Measurements from ENCODE around the gene ANAPC7.
"Not testable (repeated sequence)": the region's sequence is repeated elsewhere in the genome, so short reads cannot be mapped to it uniquely, and the experiment has no call there.

Gene ANAPC7, protein sequence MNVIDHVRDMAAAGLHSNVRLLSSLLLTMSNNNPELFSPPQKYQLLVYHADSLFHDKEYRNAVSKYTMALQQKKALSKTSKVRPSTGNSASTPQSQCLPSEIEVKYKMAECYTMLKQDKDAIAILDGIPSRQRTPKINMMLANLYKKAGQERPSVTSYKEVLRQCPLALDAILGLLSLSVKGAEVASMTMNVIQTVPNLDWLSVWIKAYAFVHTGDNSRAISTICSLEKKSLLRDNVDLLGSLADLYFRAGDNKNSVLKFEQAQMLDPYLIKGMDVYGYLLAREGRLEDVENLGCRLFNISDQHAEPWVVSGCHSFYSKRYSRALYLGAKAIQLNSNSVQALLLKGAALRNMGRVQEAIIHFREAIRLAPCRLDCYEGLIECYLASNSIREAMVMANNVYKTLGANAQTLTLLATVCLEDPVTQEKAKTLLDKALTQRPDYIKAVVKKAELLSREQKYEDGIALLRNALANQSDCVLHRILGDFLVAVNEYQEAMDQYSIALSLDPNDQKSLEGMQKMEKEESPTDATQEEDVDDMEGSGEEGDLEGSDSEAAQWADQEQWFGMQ

GRCh38 chr12:110403146-110403975, at the start of gene ANAPC7:
ANAPC7 (minus strand) TSS chr12:110403708; CDS start chr12:110403627, 81 bp downstream.
- peak; percentile 91 to 92 for DNase-seq

- DNase-seq: no peak
Measured at GRCh38 chr12:110451263-110451662, 47.8 kb upstream of the ANAPC7 start.

DNA sequence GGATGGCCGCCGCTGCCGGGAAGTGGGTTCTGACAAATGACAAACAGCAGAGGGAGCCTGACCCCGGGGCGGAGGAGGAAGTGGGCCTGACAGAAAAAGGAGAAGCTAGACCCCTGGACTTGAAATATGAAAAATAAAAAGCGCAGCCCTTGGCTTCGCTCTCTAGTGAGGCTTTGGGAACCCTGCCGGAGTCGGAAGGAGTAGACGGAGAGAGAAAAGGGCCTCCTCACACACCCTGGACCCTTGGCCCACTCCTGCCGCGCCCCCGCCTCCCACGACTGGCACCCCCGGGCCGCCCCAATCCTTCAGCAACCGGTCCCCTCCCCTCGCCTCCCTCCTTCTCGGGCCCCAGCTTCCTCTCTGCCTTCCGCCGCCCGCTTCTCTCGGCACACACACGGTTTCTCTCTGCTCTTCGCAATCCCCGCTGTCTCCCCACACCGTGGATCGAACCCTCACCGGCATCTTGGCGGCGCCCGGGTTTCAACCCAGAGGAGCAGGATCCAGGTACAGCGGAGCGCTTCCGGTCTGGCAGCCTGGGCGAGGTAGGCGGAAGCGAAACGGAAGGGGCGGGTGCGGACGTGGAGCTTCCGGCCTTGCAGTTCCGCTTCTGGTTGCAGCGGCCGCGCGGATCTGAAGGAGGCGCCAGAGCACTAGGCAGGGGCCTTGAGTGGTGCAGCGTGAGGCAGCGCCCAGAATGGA, 46.4 kb upstream of the ANAPC7 start, which contains the start of gene ARPC3:
Gene ARPC3, minus strand, starts transcription at position 539 of the 699 bp plus-strand sequence. Its CDS starts 77 bp downstream, at position 462.
- peak; percentile 82 to 93 for DNase-seq

GRCh38 chr12:110444455-110444854, 40.9 kb upstream of the ANAPC7 start:
- DNase-seq: no peak

- DNase-seq: no peak
Measured at GRCh38 chr12:110436231-110436630, 32.7 kb upstream of the ANAPC7 start.

DNA sequence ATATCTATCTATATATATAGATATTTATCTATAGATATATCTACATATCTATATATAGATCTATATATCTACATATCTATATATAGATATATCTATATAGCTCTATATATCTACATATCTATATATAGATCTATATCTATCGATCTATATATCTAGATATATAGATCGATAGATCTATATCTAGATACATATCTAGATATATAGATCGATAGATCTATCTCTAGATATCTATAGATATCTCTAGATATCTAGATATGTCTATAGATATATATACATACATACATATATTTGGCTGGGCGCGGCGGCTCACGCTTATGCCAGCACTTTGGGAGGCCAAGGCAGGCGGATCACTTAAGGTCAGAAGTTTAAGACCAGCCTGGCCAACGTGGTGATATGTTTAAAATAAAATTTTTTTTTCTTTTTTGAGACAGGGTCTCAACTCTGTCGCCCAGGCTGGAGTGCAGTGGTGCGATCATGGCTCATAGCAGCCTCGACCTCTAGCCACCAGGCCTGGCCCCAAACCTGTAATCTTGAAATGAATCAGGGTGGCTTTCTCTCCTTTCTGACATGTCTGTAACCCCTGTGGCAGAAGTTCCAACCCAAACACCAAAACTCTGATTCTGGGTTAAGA, 28.6 kb upstream of the ANAPC7 start:
- DNase-seq: no peak

GRCh38 chr12:110429676-110430075, 26.2 kb upstream of the ANAPC7 start:
- not testable (repeated sequence) for DNase-seq

DNA sequence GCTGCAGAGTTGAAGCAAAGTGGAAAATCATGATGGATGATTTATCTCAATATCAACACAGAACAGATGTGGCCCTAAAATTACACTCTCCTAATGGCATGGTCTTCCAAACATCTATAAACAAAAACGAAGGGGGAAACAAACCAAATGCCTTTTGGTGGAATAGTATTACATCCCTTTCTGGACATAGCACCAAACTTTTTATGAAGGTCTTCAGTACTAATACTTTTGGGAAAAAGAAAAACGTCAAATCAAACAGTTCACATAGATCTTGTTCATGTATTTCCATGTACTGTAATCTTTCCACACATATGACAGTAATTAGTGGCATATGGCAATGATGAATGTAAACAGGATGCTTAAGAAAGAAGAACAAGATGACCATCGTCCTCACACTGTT, 22.9 kb upstream of the ANAPC7 start:
- no peak for DNase-seq

GRCh38 chr12:110424237-110424636, 20.7 kb upstream of the ANAPC7 start:
- no peak for DNase-seq

- no peak for DNase-seq
Measured at GRCh38 chr12:110421701-110422100, 18.2 kb upstream of the ANAPC7 start.

- DNase-seq: no peak
Measured at GRCh38 chr12:110421159-110421661, 17.7 kb upstream of the ANAPC7 start.

- DNase-seq: not testable (repeated sequence)
Measured at GRCh38 chr12:110420644-110421043, 17.1 kb upstream of the ANAPC7 start.

DNA sequence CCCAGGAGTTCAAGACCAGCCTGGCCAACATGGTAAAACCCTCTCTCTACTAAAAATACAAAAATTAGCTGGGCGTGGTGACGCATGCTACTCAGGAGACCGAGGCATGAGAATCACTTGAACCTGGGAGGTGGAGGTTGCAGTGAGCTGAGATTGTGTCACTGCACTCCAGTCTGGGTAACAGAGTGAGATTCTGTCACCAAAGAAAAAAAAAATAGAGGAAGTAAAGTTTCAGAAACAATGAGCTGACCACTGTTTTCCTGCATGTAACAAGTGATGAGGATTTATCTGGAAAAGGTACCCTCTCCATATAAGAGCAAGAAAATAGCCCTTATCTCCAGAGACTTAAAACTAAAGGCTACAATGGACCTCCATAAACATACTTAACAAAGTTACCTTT, 13.6 kb upstream of the ANAPC7 start:
- DNase-seq: not testable (repeated sequence)

DNA sequence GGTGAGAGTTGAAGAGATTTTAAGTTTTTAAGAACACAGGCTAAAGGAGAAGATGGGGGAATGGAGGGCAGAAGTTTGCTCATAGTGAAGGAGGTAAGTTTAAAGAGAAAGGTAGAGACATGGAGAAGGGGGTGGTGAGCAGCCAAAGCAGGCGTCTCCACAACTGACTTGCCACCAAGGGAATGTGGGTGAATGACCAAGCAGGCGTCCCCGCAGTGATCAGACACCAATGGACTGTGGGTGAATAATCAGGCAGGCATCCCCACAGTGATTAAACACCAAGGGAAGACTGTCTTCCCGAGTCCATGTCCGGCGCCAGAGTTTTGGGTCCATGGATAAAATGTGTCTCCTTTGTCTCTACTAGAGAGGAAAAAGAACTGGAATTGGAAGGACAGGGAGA, 6.6 kb upstream of the ANAPC7 start:
- not testable (repeated sequence) for DNase-seq

DNA sequence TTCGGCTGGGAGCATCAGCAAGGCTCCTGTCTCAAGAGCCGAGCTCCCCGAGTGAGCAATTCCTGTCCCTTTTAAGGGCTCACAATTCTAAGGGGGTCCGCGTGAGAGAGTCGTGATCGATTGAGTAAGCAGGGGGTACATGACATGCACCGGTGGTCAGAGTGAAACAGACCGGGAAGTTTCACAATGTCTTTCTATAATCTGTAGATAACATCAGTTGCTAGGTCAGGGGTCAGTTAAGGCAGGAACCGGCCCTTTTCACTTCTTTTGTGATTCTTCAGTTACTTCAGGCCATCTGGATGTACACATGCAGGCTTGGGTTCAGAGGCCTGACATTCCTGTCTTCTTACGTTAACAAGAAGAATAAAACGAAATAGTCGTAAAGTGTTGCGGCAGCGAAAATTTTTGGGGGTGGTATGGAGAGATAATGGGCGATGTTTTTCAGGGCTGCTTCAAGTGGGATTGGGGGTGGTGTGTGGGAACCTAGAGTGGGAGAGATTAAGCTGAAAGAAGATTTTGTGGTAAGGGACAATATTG, 1.7 kb upstream of the ANAPC7 start:
- DNase-seq: not testable (repeated sequence)

DNA sequence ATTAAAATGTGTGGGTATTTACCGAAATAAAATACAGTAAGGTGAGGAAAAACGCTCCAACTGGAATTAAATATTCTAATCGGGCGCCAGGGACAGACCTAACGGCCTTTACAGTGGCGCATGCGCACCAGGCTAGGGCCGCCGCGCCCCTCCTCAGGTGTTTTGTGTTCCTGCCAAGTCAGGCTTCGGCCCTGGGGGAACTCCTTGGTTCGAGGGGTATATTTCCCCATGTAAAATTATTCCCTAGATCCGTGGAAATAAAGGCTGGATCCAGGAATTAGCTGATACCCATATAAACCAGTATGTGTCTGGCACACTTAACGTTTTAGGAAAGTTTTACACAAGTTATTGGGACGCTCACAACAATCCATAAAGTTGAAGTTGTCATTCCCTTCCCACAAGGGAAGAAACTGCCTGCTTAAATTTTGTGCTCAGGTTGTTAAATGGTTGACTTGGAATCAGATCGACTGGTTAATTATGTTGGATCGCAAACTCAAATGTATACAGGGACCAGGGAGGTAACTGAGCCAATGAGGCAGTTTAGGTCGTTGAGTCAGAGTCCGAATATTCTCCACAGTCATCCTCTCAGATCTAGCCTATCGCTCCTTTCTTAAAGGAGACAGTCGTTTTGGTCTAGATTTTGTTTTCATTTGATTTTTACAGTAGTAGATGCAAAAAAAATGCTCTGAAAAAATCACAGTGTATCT, 621 bp upstream of the ANAPC7 start:
- DNase-seq: peak; percentile 76 to 92

DNA sequence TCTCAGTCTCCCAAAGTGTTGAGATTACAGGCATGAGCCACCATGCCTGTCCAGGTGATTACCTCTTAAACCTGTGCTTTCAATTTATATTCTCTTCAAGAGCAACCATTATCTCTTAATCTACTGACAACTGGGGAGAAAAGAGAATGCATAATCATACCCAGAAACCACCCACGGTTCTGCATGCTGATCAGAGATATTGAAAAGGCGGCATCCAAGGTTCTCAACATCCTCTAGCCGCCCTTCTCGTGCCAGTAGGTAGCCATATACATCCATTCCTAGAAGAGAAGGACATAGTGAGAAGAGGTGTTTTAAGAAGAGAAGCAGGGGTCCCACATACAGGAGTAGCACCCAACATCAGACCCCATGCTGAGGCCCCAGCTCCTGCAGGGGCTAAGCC, 20.8 kb downstream of the ANAPC7 start:
- DNase-seq: no peak

DNA sequence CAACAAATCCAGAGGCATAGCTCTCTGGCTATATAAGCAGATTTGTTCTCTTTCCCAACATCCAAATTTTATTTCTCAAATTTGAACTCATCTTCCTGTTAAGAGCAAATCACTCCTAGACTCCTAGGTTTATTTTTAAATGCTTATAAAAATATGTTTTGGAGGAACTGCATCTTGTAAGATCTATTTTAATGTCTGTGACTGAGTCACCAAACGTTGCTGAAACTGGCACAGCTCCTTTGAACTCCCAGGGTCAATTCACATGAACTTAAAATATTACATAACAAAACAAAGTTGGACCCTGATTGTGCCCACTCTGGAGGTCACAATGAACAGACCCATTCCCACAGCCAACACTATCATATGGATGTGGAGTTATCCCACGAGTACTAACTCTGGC, 23.9 kb downstream of the ANAPC7 start:
- DNase-seq: no peak

DNA sequence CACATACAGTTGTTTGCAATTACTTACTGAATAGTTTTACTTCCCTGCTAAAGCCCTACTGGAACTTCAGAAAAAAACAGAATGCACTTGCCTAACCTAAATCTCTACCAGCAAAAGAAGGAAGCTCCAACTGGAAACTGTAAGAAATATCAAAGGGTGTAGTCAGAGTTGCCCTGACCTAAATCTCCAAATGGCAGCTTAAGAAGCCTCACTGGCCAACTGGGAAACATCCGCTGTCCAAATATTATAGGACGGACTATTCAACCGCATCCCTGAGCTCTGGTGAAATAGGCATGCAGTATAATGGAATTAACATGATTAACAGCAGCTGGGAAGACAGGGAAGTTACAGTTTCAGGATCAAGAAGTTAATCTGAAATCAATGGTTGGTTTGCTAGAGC, 24.3 kb downstream of the ANAPC7 start:
- DNase-seq: no peak

DNA sequence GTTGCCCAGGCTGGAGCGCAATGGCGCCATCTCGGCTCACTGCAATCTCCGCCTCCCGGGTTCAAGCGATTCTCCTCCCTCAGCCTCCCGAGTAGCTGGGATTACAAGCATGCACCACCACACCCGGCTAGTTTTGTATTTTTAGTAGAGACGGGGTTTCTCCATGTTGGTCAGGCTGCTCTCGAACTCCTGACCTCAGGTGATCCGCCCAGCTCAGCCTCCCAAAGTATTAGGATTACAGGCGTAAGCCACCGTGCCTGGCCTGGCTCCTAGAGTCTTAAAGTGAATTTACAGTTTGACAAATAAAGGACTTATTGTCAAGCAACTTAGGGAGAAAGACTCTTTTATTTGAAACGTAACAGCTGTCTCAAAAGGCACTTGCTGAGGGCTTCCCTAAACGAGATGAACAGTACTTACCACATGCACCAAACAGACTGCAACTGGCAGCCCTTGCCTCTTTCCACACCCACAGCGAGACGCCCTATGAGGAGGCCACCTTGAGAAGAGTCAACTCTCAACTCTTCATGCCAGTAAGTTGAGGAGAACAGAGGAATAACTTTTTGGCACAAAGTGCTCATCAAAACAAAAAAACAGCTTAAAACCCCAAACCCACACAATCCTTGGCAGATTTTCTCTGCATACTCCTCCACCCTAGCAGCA, 25.2 kb downstream of the ANAPC7 start:
- DNase-seq: not testable (repeated sequence)

Measured in NCI-H187 (cell line).